DND-41 (cell line): Measurements from ENCODE around the gene FCRL6.

Source experiments
- ATAC-seq: fragments of 200-7000 bp; cut with Tn5 transposase; 3 replicates; pipeline ENCODE4 v1.9.1; 2021; ENCODE audit warnings: low read depth; ENCODE audit not compliant: insufficient read depth
- DNase-seq: peaks from one replicate; pipeline ENCODE4 v3.0.0-alpha.2; 2020
- H2AFZ ChIP-seq: 2 replicates; pipeline ENCODE4 v1.6.0; 2012; ENCODE audit warnings: low read depth, low read length
- H3K27ac ChIP-seq: 2 replicates; pipeline ENCODE4 v1.5.1; 2012; ENCODE audit warnings: low read length, inconsistent platforms
- H3K27me3 ChIP-seq: fragments of 200-600 bp; sonication (generic); 2 replicates; pipeline ENCODE4 v1.6.0; 2012; ENCODE audit warnings: low read length, mild to moderate bottlenecking, inconsistent platforms; ENCODE audit not compliant: insufficient read depth, poor library complexity
- H3K36me3 ChIP-seq: 2 replicates; pipeline ENCODE4 v1.5.1; 2012; ENCODE audit warnings: low read length, inconsistent platforms; ENCODE audit not compliant: insufficient read depth
- H3K4me1 ChIP-seq: 2 replicates; pipeline ENCODE4 v1.5.1; 2012; ENCODE audit warnings: mild to moderate bottlenecking, low read length; ENCODE audit not compliant: insufficient read depth
- H3K4me2 ChIP-seq: 2 replicates; pipeline ENCODE4 v1.6.0; 2012; ENCODE audit warnings: mild to moderate bottlenecking, moderate library complexity, low read length, inconsistent platforms; ENCODE audit not compliant: insufficient read depth
- H3K4me3 ChIP-seq, 2 experiments: fragments of 200-600 bp in 1 of 2; shearing (Covaris generic) in 1 of 2; 2 replicates each; pipeline ENCODE4 v1.5.1; 2012 to 2016; ENCODE audit warnings: inconsistent platforms in 2 of 2, low read length in 2 of 2, mild to moderate bottlenecking in 2 of 2, low read depth in 1 of 2, moderate library complexity in 1 of 2
- H3K79me2 ChIP-seq: 2 replicates; pipeline ENCODE4 v1.6.0; 2012; ENCODE audit warnings: low read length, inconsistent platforms; ENCODE audit not compliant: insufficient read depth
- H3K9ac ChIP-seq: 2 replicates; pipeline ENCODE4 v1.6.0; 2012; ENCODE audit warnings: low read depth, mild to moderate bottlenecking, inconsistent platforms, low read length, moderate library complexity
- H3K9me3 ChIP-seq: 2 replicates; pipeline ENCODE4 v1.5.1; 2012; ENCODE audit warnings: low read length, moderate library complexity, mild to moderate bottlenecking, inconsistent platforms; ENCODE audit not compliant: insufficient read depth, severe bottlenecking
- H4K20me1 ChIP-seq: 2 replicates; pipeline ENCODE4 v1.6.0; 2012; ENCODE audit warnings: low read length; ENCODE audit not compliant: insufficient read depth
- EZH2 ChIP-seq: IDR thresholded peaks from 3 replicates; pipeline ENCODE4 v1.6.1; 2012; ENCODE audit warnings: borderline replicate concordance, low read depth, mild to moderate bottlenecking, moderate library complexity, low read length, inconsistent platforms; ENCODE audit not compliant: severe bottlenecking
- TF ChIP-seq, protein P1 (sequence below): IDR thresholded peaks from 2 replicates; pipeline ENCODE4 v1.5.1; 2012; ENCODE audit warnings: borderline replicate concordance, low read length, moderate library complexity, mild to moderate bottlenecking; ENCODE audit not compliant: poor library complexity, severe bottlenecking; ENCODE audit errors: extremely low read depth

Gene FCRL6

GRCh38 chr1:159763686-159764085 is 38.5 kb upstream of the FCRL6 start:
- Histone ChIP-seq H3K4me1 (no peaks in the 10 kb centered on the region), H2AFZ (no peak overlapping the region), H3K27me3 (no peaks in the 10 kb centered on the region), H4K20me1 (no peaks in the 10 kb centered on the region), H3K4me3 (no peak overlapping the region), H3K9ac (no peak overlapping the region), H3K9me3 (no peaks in the 10 kb centered on the region), H3K4me2 (no peak overlapping the region), H3K36me3 (no peaks in the 10 kb centered on the region), H3K79me2 (no peaks in the 10 kb centered on the region), H3K27ac (no peak overlapping the region)
- TF ChIP-seq EZH2: no peak
- TF ChIP-seq, protein P1, sequence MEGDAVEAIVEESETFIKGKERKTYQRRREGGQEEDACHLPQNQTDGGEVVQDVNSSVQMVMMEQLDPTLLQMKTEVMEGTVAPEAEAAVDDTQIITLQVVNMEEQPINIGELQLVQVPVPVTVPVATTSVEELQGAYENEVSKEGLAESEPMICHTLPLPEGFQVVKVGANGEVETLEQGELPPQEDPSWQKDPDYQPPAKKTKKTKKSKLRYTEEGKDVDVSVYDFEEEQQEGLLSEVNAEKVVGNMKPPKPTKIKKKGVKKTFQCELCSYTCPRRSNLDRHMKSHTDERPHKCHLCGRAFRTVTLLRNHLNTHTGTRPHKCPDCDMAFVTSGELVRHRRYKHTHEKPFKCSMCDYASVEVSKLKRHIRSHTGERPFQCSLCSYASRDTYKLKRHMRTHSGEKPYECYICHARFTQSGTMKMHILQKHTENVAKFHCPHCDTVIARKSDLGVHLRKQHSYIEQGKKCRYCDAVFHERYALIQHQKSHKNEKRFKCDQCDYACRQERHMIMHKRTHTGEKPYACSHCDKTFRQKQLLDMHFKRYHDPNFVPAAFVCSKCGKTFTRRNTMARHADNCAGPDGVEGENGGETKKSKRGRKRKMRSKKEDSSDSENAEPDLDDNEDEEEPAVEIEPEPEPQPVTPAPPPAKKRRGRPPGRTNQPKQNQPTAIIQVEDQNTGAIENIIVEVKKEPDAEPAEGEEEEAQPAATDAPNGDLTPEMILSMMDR: no peak
- DNase-seq: no peak
- no peak for ATAC-seq

DNA sequence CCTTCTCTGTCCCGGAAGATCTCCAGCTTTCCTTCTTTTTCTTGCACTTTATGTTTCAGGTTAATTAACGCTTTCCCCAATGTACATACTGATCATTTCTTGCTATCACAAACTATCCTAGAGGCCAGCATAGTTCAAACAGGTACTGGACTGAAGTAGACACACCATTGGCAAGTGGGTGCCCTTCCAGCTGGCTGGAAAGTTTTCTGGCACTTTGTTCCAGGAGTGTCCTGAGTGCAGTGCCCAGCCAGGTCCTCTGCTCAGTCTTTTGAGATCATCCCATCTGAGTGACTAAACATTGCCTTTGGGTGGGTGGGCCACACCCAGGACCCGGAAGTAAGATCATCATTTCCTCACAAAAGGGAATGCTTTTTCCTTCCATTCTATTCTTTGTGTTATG is 36.4 kb upstream of the FCRL6 start:
- no peaks in the 10 kb centered on the region for H3K79me2 ChIP-seq
- no peak overlapping the region for H3K4me2 ChIP-seq
- no peaks in the 10 kb centered on the region for H3K4me1 ChIP-seq
- no peak overlapping the region for H3K9ac ChIP-seq
- no peaks in the 10 kb centered on the region for H3K27me3 ChIP-seq
- H3K36me3 ChIP-seq: no peaks in the 10 kb centered on the region
- no peak overlapping the region for H2AFZ ChIP-seq
- H3K4me3 ChIP-seq: no peak overlapping the region
- no peaks in the 10 kb centered on the region for H3K9me3 ChIP-seq
- DNase-seq (no peak), ATAC-seq (no peak)
- no peak for TF ChIP-seq EZH2
- TF ChIP-seq, protein P1: no peak
- no peaks in the 10 kb centered on the region for H4K20me1 ChIP-seq
- no peak overlapping the region for H3K27ac ChIP-seq

GRCh38 chr1:159771127-159771895 is 30.8 kb upstream of the FCRL6 start:
- DNase-seq: no peak
- H3K4me1 ChIP-seq: no peaks in the 10 kb centered on the region
- H3K79me2 ChIP-seq: no peaks in the 10 kb centered on the region
- H3K27me3 ChIP-seq: peaks cover 16% of the 10 kb centered on the region
- H3K4me3 ChIP-seq: no peak overlapping the region
- no peaks in the 10 kb centered on the region for H3K9me3 ChIP-seq
- no peak overlapping the region for H3K4me2 ChIP-seq
- TF ChIP-seq, protein P1: no peak
- TF ChIP-seq EZH2: no peak
- no peak for ATAC-seq
- no peaks in the 10 kb centered on the region for H4K20me1 ChIP-seq
- no peak overlapping the region for H3K9ac ChIP-seq
- H3K27ac ChIP-seq: no peak overlapping the region
- no peaks in the 10 kb centered on the region for H3K36me3 ChIP-seq
- no peak overlapping the region for H2AFZ ChIP-seq
